Heart left ventricle (tissue), 13 donors: Measurements from ENCODE around the gene PEX13.

Source experiments
- POLR2A ChIP-seq, 2 donors: fragments of 450-650 bp; IDR thresholded peaks; one replicate each; pipeline ENCODE4 v1.6.1; 2017; ENCODE audit warnings: antibody characterized with exemption in 2 of 2, mild to moderate bottlenecking in 2 of 2, moderate library complexity in 2 of 2
- TF ChIP-seq, protein P1 (sequence below), 12 donors: fragments of 200-600 bp; sonication (generic) in 4 of 12; IDR thresholded peaks; one replicate each; pipeline versions ENCODE4 v1.5.0 to v1.8.0; 2018 to 2022; ENCODE audit warnings: antibody characterized with exemption in 12 of 12, mild to moderate bottlenecking in 5 of 12
- donor health status: ischemic (EF 13 %, LVEDD 7.1; RV severe dilation, severe dysfunction).
- donor health status: DM: no; HTN: yes; CAD: no.
- donor health status: DM: no; HTN: no; CAD: no.
- donor health status: ischemic (EF 25% LVEDD 6.9; RV normal size, moderate dysfunction).
- donor health status: ischemic (EF 25% LVEDD 5.7; RV mildly dilated, moderate dysfunction).
- donor health status: ischemic (EF 35%, LVEDD 5.7; RV mildly dilated, moderate dysfunction).
- donor health status: nonischemic (EF 11% LVEDD 7.7; RV severe dilation, severe dysfunction).
- donor health status: DM: yes; HTN: yes; CAD: no.
- donor health status: PGD.
- donor health status: ischemic (EF 29% LVEDD 5.4; RV normal size, mild dysfunction).
- donor health status: nonischemic (EF 23%, LVEDD 6.1; RV moderate dilation, normal function).

DNA sequence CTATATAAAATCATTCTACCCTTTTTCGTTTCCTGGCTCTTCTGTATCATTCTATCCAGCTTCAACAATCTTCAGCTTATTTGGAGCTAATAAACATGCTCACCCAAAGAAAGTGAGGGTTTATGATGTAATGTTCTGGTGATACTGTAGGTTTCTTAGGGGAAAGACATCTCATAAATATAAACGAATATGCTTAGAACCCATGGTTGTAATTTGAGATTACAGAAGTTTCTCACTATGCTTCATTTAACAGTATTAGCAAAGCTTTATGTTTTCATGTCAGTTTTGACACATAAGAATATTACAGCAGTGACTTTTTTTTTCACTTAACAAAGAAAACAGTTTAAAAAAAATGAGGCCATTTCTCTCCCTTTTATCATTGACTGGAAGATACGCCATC is 11.8 kb upstream of the PEX13 start:
- TF ChIP-seq, protein P1, sequence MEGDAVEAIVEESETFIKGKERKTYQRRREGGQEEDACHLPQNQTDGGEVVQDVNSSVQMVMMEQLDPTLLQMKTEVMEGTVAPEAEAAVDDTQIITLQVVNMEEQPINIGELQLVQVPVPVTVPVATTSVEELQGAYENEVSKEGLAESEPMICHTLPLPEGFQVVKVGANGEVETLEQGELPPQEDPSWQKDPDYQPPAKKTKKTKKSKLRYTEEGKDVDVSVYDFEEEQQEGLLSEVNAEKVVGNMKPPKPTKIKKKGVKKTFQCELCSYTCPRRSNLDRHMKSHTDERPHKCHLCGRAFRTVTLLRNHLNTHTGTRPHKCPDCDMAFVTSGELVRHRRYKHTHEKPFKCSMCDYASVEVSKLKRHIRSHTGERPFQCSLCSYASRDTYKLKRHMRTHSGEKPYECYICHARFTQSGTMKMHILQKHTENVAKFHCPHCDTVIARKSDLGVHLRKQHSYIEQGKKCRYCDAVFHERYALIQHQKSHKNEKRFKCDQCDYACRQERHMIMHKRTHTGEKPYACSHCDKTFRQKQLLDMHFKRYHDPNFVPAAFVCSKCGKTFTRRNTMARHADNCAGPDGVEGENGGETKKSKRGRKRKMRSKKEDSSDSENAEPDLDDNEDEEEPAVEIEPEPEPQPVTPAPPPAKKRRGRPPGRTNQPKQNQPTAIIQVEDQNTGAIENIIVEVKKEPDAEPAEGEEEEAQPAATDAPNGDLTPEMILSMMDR (IDR thresholded peaks at IDR 0.05), result no peak
- TF ChIP-seq POLR2A (IDR thresholded peaks at IDR 0.05), result no peak
